Tibial nerve (tissue), 4 donors: ENCODE results near the gene PNKP. TPM values are rescaled to one million over a fixed set of nuclear protein-coding genes. Genes with fewer than 3 reads are reported as not detected.

Experiments used
- DNase-seq, 2 donors: peaks; one replicate each; pipeline ENCODE4 v3.0.0-alpha.2; 2019; ENCODE audit warnings: low spot score in 2 of 2
- H3K27ac ChIP-seq, 4 donors: fragments of 200-600 bp; sonication (generic) in 3 of 4; one replicate each; pipeline ENCODE4 v1.5.1; 2017 to 2019; ENCODE audit warnings: mild to moderate bottlenecking in 1 of 4
- H3K27me3 ChIP-seq, 2 donors: fragments of 200-600 bp; sonication (generic) in 1 of 2; one replicate each; pipeline versions ENCODE4 v1.5.1 to v1.6.0; 2017 to 2019
- H3K36me3 ChIP-seq, 3 donors: fragments of 200-600 bp; sonication (generic); one replicate each; pipeline ENCODE4 v1.5.1; 2018 to 2019
- H3K4me1 ChIP-seq, 4 donors: fragments of 200-600 bp; sonication (generic) in 3 of 4; one replicate each; pipeline ENCODE4 v1.5.1; 2017 to 2019
- H3K4me3 ChIP-seq, 4 donors: fragments of 200-600 bp; sonication (generic) in 3 of 4; one replicate each; pipeline ENCODE4 v1.5.1; 2017 to 2019; ENCODE audit warnings: mild to moderate bottlenecking in 1 of 4, moderate library complexity in 1 of 4
- H3K9me3 ChIP-seq, 4 donors: fragments of 200-600 bp; sonication (generic) in 3 of 4; one replicate each; pipeline ENCODE4 v1.5.1; 2017 to 2019
- CTCF ChIP-seq, 5 experiments: fragments of 200-600 bp in 3 of 5; fragments of 450-650 bp in 2 of 5; sonication (generic) in 3 of 5; IDR thresholded peaks; one replicate each; pipeline ENCODE4 v1.5.1; 2016 to 2019; ENCODE audit warnings: antibody characterized with exemption in 5 of 5, mild to moderate bottlenecking in 3 of 5, moderate library complexity in 2 of 5
- EP300 ChIP-seq, 2 donors: sonication (generic); formaldehyde crosslinking; IDR thresholded peaks; one replicate each; pipeline ENCODE4 v1.6.1; 2017; ENCODE audit warnings: antibody characterized with exemption in 2 of 2, mild to moderate bottlenecking in 1 of 2
- POLR2A ChIP-seq, 2 donors: fragments of 450-650 bp; IDR thresholded peaks; one replicate each; pipeline ENCODE4 v1.6.1; 2017; ENCODE audit warnings: antibody characterized with exemption in 2 of 2, mild to moderate bottlenecking in 2 of 2, moderate library complexity in 2 of 2
- WGBS, 2 donors: methylation state at CpG; one replicate each; pipeline ENCODE4 v1.1.5; 2018; 5-methylcytosine and 5-hydroxymethylcytosine counted together
- small RNA-seq: library from RNA; depleted of rRNA; stranded (forward); fragments of <200 nt; gene quantifications from one replicate; pipeline ENCODE3, GENCODE V24; 2016
- total RNA-seq, 4 donors: library from RNA; depleted of rRNA; stranded (reverse); fragments of >200 nt; gene quantifications; one replicate each; pipeline ENCODE4 v1.1.0, GENCODE V29; 2016

The PNKP gene
- total RNA-seq, 4 donors from 2014 or later, result 52.7 to 158 (median 79.5) TPM

- Histone ChIP-seq H3K36me3 (no peaks in the 10 kb centered on the region), H3K4me3 (peak within 1 kb of the TSS; percentile 57 to 85 (median 76)), H3K9me3 (no peaks in the 10 kb centered on the region), H3K4me1 (peaks cover 0 to 47% (median 11%) of the 10 kb centered on the region in 4 donors), H3K27ac (peak within 1 kb of the TSS; percentile 81 to 98 (median 94)), H3K27me3 (no peaks in the 10 kb centered on the region)
- peak in 4 of 5 experiments; percentile 8 to 33 (median 22) for TF ChIP-seq CTCF (IDR thresholded peaks at IDR 0.05)
- peak; percentile 80 to 94 for TF ChIP-seq EP300 (IDR thresholded peaks at IDR 0.05)
- TF ChIP-seq POLR2A (IDR thresholded peaks at IDR 0.05), result no peak
- DNase-seq, result peak; percentile 94 to 97
- 1% methylated on average over 44 to 45 of the region's 45 CpGs for WGBS, 2 donors
Measured at GRCh38 chr19:49812997-49813861, 54.1 kb downstream of the PNKP start, which contains the start of gene FUZ. Gene FUZ (minus strand): TSS chr19:49813292. CDS start chr19:49813106, 186 bp downstream.

GRCh38 chr19:49812452-49812996 lies 54.9 kb downstream of the PNKP start:
- H3K27me3 ChIP-seq, result no peaks in the 10 kb centered on the region
- 40% methylated on average over 11 of the region's 11 CpGs for WGBS, 2 donors
- no peak for DNase-seq
- peaks cover 0 to 51% (median 12%) of the 10 kb centered on the region in 4 donors for H3K4me1 ChIP-seq
- H3K9me3 ChIP-seq, result no peaks in the 10 kb centered on the region
- peaks cover 0 to 6% (median 0%) of the 10 kb centered on the region in 3 donors for H3K36me3 ChIP-seq
- peak overlapping the region; percentile 81 to 98 (median 94) for H3K27ac ChIP-seq
- H3K4me3 ChIP-seq, result peak overlapping the region; percentile 57 to 85 (median 76)
- TF ChIP-seq CTCF (IDR thresholded peaks at IDR 0.05) (no peak), POLR2A (IDR thresholded peaks at IDR 0.05) (no peak), EP300 (IDR thresholded peaks at IDR 0.05) (no peak)

- no peaks in the 10 kb centered on the region for H3K27me3 ChIP-seq
- no peaks in the 10 kb centered on the region for H3K9me3 ChIP-seq
- peak overlapping the region in 1 of 4 donors; percentile 8 for H3K27ac ChIP-seq
- 86 to 91% methylated on average over 6 of the region's 6 CpGs for WGBS, 2 donors
- DNase-seq, result no peak
- TF ChIP-seq POLR2A (IDR thresholded peaks at IDR 0.05) (no peak), EP300 (IDR thresholded peaks at IDR 0.05) (no peak), CTCF (IDR thresholded peaks at IDR 0.05) (no peak)
- peaks cover 0 to 18% (median 0%) of the 10 kb centered on the region in 3 donors for H3K36me3 ChIP-seq
- H3K4me3 ChIP-seq, result no peak overlapping the region
- H3K4me1 ChIP-seq, result peaks cover 0 to 44% (median 10%) of the 10 kb centered on the region in 4 donors
Measured at GRCh38 chr19:49811328-49811727, 56.0 kb downstream of the PNKP start.

Small RNA genes lying within 50 kb of the gene (small RNA-seq; reads per million reads assigned to genes)
- not detected for gene MIR4749

Other genes with a start within 250 kb of the PNKP start
- 100 to 1,000 TPM in 3 of 4 donors, 10 to 100 TPM in 1; 81.6 to 190 (median 162) TPM for gene RRAS, start 227.4 kb downstream of the PNKP start, total RNA-seq
- gene SCAF1, start 225.4 kb downstream of the PNKP start, total RNA-seq, result 10 to 100 TPM; 20.1 to 53.7 (median 31.1) TPM
- 10 to 100 TPM; 41.4 to 85.2 (median 72.4) TPM for gene IRF3, start 201.7 kb downstream of the PNKP start, total RNA-seq
- 1 to 10 TPM; 4.7 to 6.8 (median 5.8) TPM for gene BCL2L12, start 201.6 kb downstream of the PNKP start, total RNA-seq
- 100 to 1,000 TPM; 106 to 147 (median 132) TPM for gene PRMT1, start 190.3 kb downstream of the PNKP start, total RNA-seq
- 1 to 10 TPM in 2 of 4 donors, not detected in 2; 1.5 to 4.3 TPM for gene ADM5, start 178.0 kb downstream of the PNKP start, total RNA-seq
- 1 to 10 TPM in 3 of 4 donors, under 1 TPM in 1; 0.44 to 4.1 (median 2.2) TPM for gene CPT1C, start 176.5 kb downstream of the PNKP start, total RNA-seq
- 1 to 10 TPM; 1.1 to 2.5 (median 1.6) TPM for gene TSKS, start 104.3 kb downstream of the PNKP start, total RNA-seq
- gene AP2A1, start 100.6 kb downstream of the PNKP start, total RNA-seq, result 100 to 1,000 TPM in 2 of 4 donors, 10 to 100 TPM in 2; 92.9 to 117 (median 104) TPM
- gene FUZ, start 54.3 kb downstream of the PNKP start, total RNA-seq, result 10 to 100 TPM; 19.0 to 31.7 (median 26.8) TPM
- gene MED25, start 49.3 kb downstream of the PNKP start, total RNA-seq, result 10 to 100 TPM; 26.2 to 54.0 (median 29.4) TPM
- gene PTOV1, start 16.4 kb downstream of the PNKP start, total RNA-seq, result 100 to 1,000 TPM in 2 of 4 donors, 10 to 100 TPM in 2; 75.6 to 113 (median 91.9) TPM
- 10 to 100 TPM; 20.6 to 27.4 (median 25.4) TPM for gene AKT1S1, start 9.8 kb upstream of the PNKP start, total RNA-seq
- gene TBC1D17, start 10.1 kb upstream of the PNKP start, total RNA-seq, result 10 to 100 TPM; 47.7 to 56.5 (median 49.0) TPM
- gene IL4I1, start 29.3 kb upstream of the PNKP start, total RNA-seq, result 1 to 10 TPM in 2 of 4 donors, under 1 TPM in 1, not detected in 1; 0.63 to 3.0 (median 1.7) TPM
- 10 to 100 TPM; 12.6 to 19.0 (median 14.8) TPM for gene ATF5, start 61.6 kb upstream of the PNKP start, total RNA-seq
- 10 to 100 TPM; 32.8 to 43.5 (median 38.7) TPM for gene NUP62, start 61.9 kb upstream of the PNKP start, total RNA-seq
- gene SIGLEC11, start 93.6 kb upstream of the PNKP start, total RNA-seq, result 1 to 10 TPM; 2.6 to 7.5 (median 4.3) TPM
- gene VRK3, start 157.8 kb upstream of the PNKP start, total RNA-seq, result 10 to 100 TPM; 25.7 to 51.3 (median 30.1) TPM
- gene ZNF473, start 158.4 kb upstream of the PNKP start, total RNA-seq, result 10 to 100 TPM in 2 of 4 donors, 1 to 10 TPM in 2; 8.2 to 25.5 (median 14.3) TPM